Esophagus mucosa (tissue), 1 donor: Measurements from ENCODE around the gene MTRF1L. TPM values are rescaled to one million over a fixed set of nuclear protein-coding genes. Genes with fewer than 3 reads are reported as not detected.

ENCODE experiments used
- ATAC-seq: fragments of 200-7000 bp; cut with Tn5 transposase; one replicate; pipeline ENCODE4 v1.9.1; 2020
- total RNA-seq: library from RNA; stranded (reverse); gene quantifications from one replicate; pipeline ENCODE4 v1.2.4, GENCODE V29; 2023
- donor health status: DM: yes; HTN: yes; CAD: no.

Gene MTRF1L
- 11.5 TPM for total RNA-seq

- peak; percentile 99 for ATAC-seq
These were observed at the start of gene MTRF1L for GRCh38 chr6:153002613-153003365. Gene MTRF1L, minus strand, starts transcription at chr6:153002709. Its CDS starts 24 bp downstream, at chr6:153002685.

GRCh38 chr6:153051801-153052200, 49.3 kb upstream of the MTRF1L start:
- no peak for ATAC-seq

- peak; percentile 89 for ATAC-seq
These were observed 46.1 kb upstream of the MTRF1L start for GRCh38 chr6:153048631-153049030.

- no peak for ATAC-seq
These were observed 44.9 kb upstream of the MTRF1L start for GRCh38 chr6:153047386-153047785.

GRCh38 chr6:153045271-153045670, 42.8 kb upstream of the MTRF1L start:
- no peak for ATAC-seq

- peak; percentile 52 for ATAC-seq
These were observed 41.8 kb upstream of the MTRF1L start for GRCh38 chr6:153044295-153044694.

- ATAC-seq, result peak; percentile 81
These were observed 41.2 kb upstream of the MTRF1L start for GRCh38 chr6:153043719-153044118.

GRCh38 chr6:153038378-153039057, 36.0 kb upstream of the MTRF1L start:
- peak; percentile 64 for ATAC-seq

- ATAC-seq, result no peak
These were observed 31.6 kb upstream of the MTRF1L start for GRCh38 chr6:153034139-153034538.

- ATAC-seq, result no peak
These were observed 29.9 kb upstream of the MTRF1L start for GRCh38 chr6:153032255-153032882.

GRCh38 chr6:153031335-153031955, 28.9 kb upstream of the MTRF1L start:
- ATAC-seq, result peak; percentile 90

GRCh38 chr6:153028963-153029362, 26.5 kb upstream of the MTRF1L start:
- ATAC-seq, result no peak

GRCh38 chr6:153028286-153028685, 25.8 kb upstream of the MTRF1L start:
- ATAC-seq, result no peak

- no peak for ATAC-seq
These were observed 25.0 kb upstream of the MTRF1L start for GRCh38 chr6:153027480-153027879.

GRCh38 chr6:153024709-153025017, 22.2 kb upstream of the MTRF1L start:
- no peak for ATAC-seq

- ATAC-seq, result peak; percentile 79
These were observed 21.6 kb upstream of the MTRF1L start for GRCh38 chr6:153023977-153024708.

GRCh38 chr6:153018355-153018754, 15.8 kb upstream of the MTRF1L start:
- no peak for ATAC-seq

- ATAC-seq, result no peak
These were observed 14.3 kb upstream of the MTRF1L start for GRCh38 chr6:153016846-153017245.

- ATAC-seq, result no peak
These were observed 12.7 kb upstream of the MTRF1L start for GRCh38 chr6:153015094-153015640.

- ATAC-seq, result no peak
These were observed 10.9 kb upstream of the MTRF1L start for GRCh38 chr6:153013438-153013837.

GRCh38 chr6:153012856-153013255, 10.3 kb upstream of the MTRF1L start:
- no peak for ATAC-seq

- peak; percentile 3 for ATAC-seq
These were observed 819 bp upstream of the MTRF1L start for GRCh38 chr6:153003366-153003690.
